PC-9 (cell line): ENCODE measurements around the gene BMAL1. TPM values are rescaled to one million over a fixed set of nuclear protein-coding genes. Genes with fewer than 3 reads are reported as not detected.
A peak's percentile ranks its signal among the peaks of the same experiment; 100 is the strongest.

ENCODE experiments used
- BruUV-seq: library from RNA; stranded (reverse); fragments of 400-500 nt; replicated peaks from 2 replicates; lab custom pipeline; 2021; lab: Mats Ljungman, UMichigan
- CTCF ChIA-PET: fragments of 300-600 bp; sonication (Branson Sonifier 250); formaldehyde crosslinking; loops from one replicate; lab custom pipeline; 2022; ENCODE audit warnings: antibody characterized with exemption; lab: Charles Lee
- POLR2A ChIA-PET: fragments of 300-600 bp; sonication (Branson Sonifier 250); formaldehyde crosslinking; loops from one replicate; lab custom pipeline; 2022; ENCODE audit warnings: antibody characterized with exemption; ENCODE audit not compliant: unreplicated experiment; lab: Charles Lee
- DNase-seq, 2 experiments: peaks; one replicate each; pipeline versions ENCODE4 v3.0.0 to v3.0.0-alpha.2; 2015 to 2022; ENCODE audit warnings: mixed read lengths in 1 of 2
- H2AFZ ChIP-seq: fragments of 200-600 bp; sonication (generic); 2 replicates; pipeline ENCODE4 v1.8.1; 2017; ENCODE audit warnings: antibody characterized with exemption
- H3F3A ChIP-seq: fragments of 200-600 bp; sonication (generic); 2 replicates; pipeline ENCODE4 v1.8.1; 2017; ENCODE audit warnings: antibody characterized with exemption, mild to moderate bottlenecking, low read depth; ENCODE audit not compliant: insufficient read depth
- H3K27ac ChIP-seq: fragments of 200-600 bp; sonication (generic); 2 replicates; pipeline ENCODE4 v1.6.1; 2016; ENCODE audit warnings: mixed run types
- H3K27me3 ChIP-seq: fragments of 200-600 bp; sonication (generic); 2 replicates; pipeline ENCODE4 v1.6.1; 2016; ENCODE audit warnings: low read depth, mixed run types; ENCODE audit not compliant: insufficient read depth
- H3K36me3 ChIP-seq: fragments of 200-600 bp; sonication (generic); 2 replicates; pipeline ENCODE4 v1.6.1; 2016; ENCODE audit warnings: low read depth, mixed run types
- H3K4me1 ChIP-seq: fragments of 200-600 bp; sonication (generic); replicated peaks from 2 replicates; pipeline ENCODE4 v1.6.1; 2016; ENCODE audit warnings: mixed run types; ENCODE audit not compliant: insufficient read depth
- H3K4me2 ChIP-seq: fragments of 200-600 bp; sonication (generic); 2 replicates; pipeline ENCODE4 v1.6.1; 2017; ENCODE audit warnings: mixed run types
- H3K4me3 ChIP-seq: fragments of 200-600 bp; sonication (generic); 2 replicates; pipeline ENCODE4 v1.6.1; 2016; ENCODE audit warnings: mixed run types
- H3K79me2 ChIP-seq: fragments of 200-600 bp; sonication (generic); 2 replicates; pipeline ENCODE4 v1.6.1; 2017; ENCODE audit warnings: low read depth, mixed run types
- H3K9me2 ChIP-seq: fragments of 200-600 bp; sonication (generic); 2 replicates; pipeline ENCODE4 v1.8.1; 2017; ENCODE audit warnings: mild to moderate bottlenecking; ENCODE audit not compliant: insufficient read depth
- H3K9me3 ChIP-seq: fragments of 200-600 bp; sonication (generic); 2 replicates; pipeline ENCODE4 v1.8.1; 2016; ENCODE audit warnings: low read depth; ENCODE audit not compliant: insufficient read depth
- H4K20me1 ChIP-seq: fragments of 200-600 bp; sonication (generic); 2 replicates; pipeline ENCODE4 v1.8.1; 2017; ENCODE audit not compliant: insufficient read depth
- CTCF ChIP-seq: fragments of 200-600 bp; sonication (generic); conservative IDR thresholded peaks from 2 replicates; pipeline ENCODE4 v1.6.1; 2017; ENCODE audit warnings: mixed run types, antibody characterized with exemption, mild to moderate bottlenecking, moderate library complexity
- EZH2 ChIP-seq: fragments of 200-600 bp; sonication (generic); IDR thresholded peaks from 2 replicates; pipeline ENCODE4 v1.8.0; 2017; ENCODE audit warnings: antibody characterized with exemption, low read depth
- intact Hi-C: fragments of 100-400 bp; cut with micrococcal nuclease; formaldehyde crosslinking; loops from one replicate; pipeline ENCODE4 v1.10.0; 2022; ENCODE audit not compliant: unreplicated experiment
- total RNA-seq: library from RNA; stranded (reverse); gene quantifications from 2 replicates; pipeline ENCODE4 v1.2.3, GENCODE V29; 2021

Gene BMAL1
- total RNA-seq, 1 experiment from 2014 or later, result 15.0 TPM

- no TSS peak for BruUV-seq
- Histone ChIP-seq H3K4me2 (no peak overlapping the region), H4K20me1 (no peaks in the 10 kb centered on the region), H3K9me3 (no peaks in the 10 kb centered on the region), H3K27ac (no peak overlapping the region), H3K4me3 (no peak overlapping the region), H3F3A (no peaks in the 10 kb centered on the region), H3K4me1 (no peaks in the 10 kb centered on the region), H3K9me2 (no peaks in the 10 kb centered on the region), H3K79me2 (no peaks in the 10 kb centered on the region), H3K36me3 (no peaks in the 10 kb centered on the region), H3K27me3 (no peaks in the 10 kb centered on the region), H2AFZ (no peak overlapping the region)
- TF ChIP-seq EZH2 (no peak), CTCF (0 out of 2 replicates have a peak, but pooled peaks have one; percentile 24)
- intact Hi-C loops, result no loop called here
- ChIA-PET CTCF (no interaction called here), POLR2A (no interaction called here)
- no peak for DNase-seq
Observed at GRCh38 chr11:13249992-13250391, 27.6 kb upstream of the BMAL1 start.

- Histone ChIP-seq H2AFZ (no peak overlapping the region), H3K27me3 (no peaks in the 10 kb centered on the region), H4K20me1 (no peaks in the 10 kb centered on the region), H3K9me3 (no peaks in the 10 kb centered on the region), H3K4me1 (no peaks in the 10 kb centered on the region), H3K4me2 (no peak overlapping the region), H3K9me2 (no peaks in the 10 kb centered on the region), H3K36me3 (no peaks in the 10 kb centered on the region), H3K79me2 (no peaks in the 10 kb centered on the region), H3K4me3 (no peak overlapping the region), H3F3A (no peaks in the 10 kb centered on the region), H3K27ac (no peak overlapping the region)
- intact Hi-C loops, result no loop called here
- POLR2A ChIA-PET, result no interaction called here
- CTCF ChIA-PET, result no interaction called here
- BruUV-seq, result no TSS peak
- TF ChIP-seq EZH2 (no peak), CTCF (no peak)
- DNase-seq, result no peak
Observed at GRCh38 chr11:13251966-13252365, 25.6 kb upstream of the BMAL1 start.

- H3K4me1 ChIP-seq, result no peaks in the 10 kb centered on the region
- ChIA-PET POLR2A (no interaction called here), CTCF (no interaction called here)
- no peaks in the 10 kb centered on the region for H3K36me3 ChIP-seq
- H3F3A ChIP-seq, result no peaks in the 10 kb centered on the region
- no peaks in the 10 kb centered on the region for H3K79me2 ChIP-seq
- no peak for DNase-seq
- H3K4me2 ChIP-seq, result no peak overlapping the region
- no TSS peak for BruUV-seq
- no peaks in the 10 kb centered on the region for H3K9me3 ChIP-seq
- intact Hi-C loops, result no loop called here
- H3K27me3 ChIP-seq, result no peaks in the 10 kb centered on the region
- no peaks in the 10 kb centered on the region for H4K20me1 ChIP-seq
- H3K4me3 ChIP-seq, result no peak overlapping the region
- no peak for TF ChIP-seq EZH2
- TF ChIP-seq CTCF, result no peak
- H3K9me2 ChIP-seq, result no peaks in the 10 kb centered on the region
- no peak overlapping the region for H3K27ac ChIP-seq
- H2AFZ ChIP-seq, result no peak overlapping the region
Observed at GRCh38 chr11:13252438-13252837, 25.2 kb upstream of the BMAL1 start.
